ENCODE results near the gene CXCL5.

CXCL5 gene

GRCh38 chr4:73998040-73999011 is at the start of gene CXCL5:
TSS of gene CXCL5 (minus strand) at chr4:73998677. CDS start at chr4:73998581, 96 bp downstream.
- no peak for DNase-seq

- no peak for DNase-seq
Observed at GRCh38 chr4:74047152-74047551, 48.7 kb upstream of the CXCL5 start.

GRCh38 chr4:74045772-74046171 is 47.3 kb upstream of the CXCL5 start:
- no peak for DNase-seq

GRCh38 chr4:74045247-74045646 is 46.8 kb upstream of the CXCL5 start:
- DNase-seq = no peak

- DNase-seq = no peak
Observed at GRCh38 chr4:74044677-74045076, 46.2 kb upstream of the CXCL5 start.

GRCh38 chr4:74042681-74043080 is 44.2 kb upstream of the CXCL5 start:
- DNase-seq = no peak

- DNase-seq = no peak
Observed at GRCh38 chr4:74041418-74041817, 42.9 kb upstream of the CXCL5 start.

GRCh38 chr4:74039315-74039763 is 40.9 kb upstream of the CXCL5 start:
- DNase-seq = no peak

GRCh38 chr4:74038425-74039314 is 40.2 kb upstream of the CXCL5 start, which contains the start of gene CXCL3:
TSS of gene CXCL3 (minus strand) at chr4:74038689. CDS start at chr4:74038611, 78 bp downstream.
- DNase-seq = peak; percentile 2 to 6

- DNase-seq = no peak
Observed at GRCh38 chr4:74038086-74038424, 39.6 kb upstream of the CXCL5 start.

GRCh38 chr4:74037076-74037955 is 38.8 kb upstream of the CXCL5 start:
- DNase-seq = no peak

GRCh38 chr4:74033739-74034138 is 35.3 kb upstream of the CXCL5 start:
- no peak for DNase-seq

- DNase-seq = no peak
Observed at GRCh38 chr4:74032064-74032463, 33.6 kb upstream of the CXCL5 start.

GRCh38 chr4:74031576-74031975 is 33.1 kb upstream of the CXCL5 start:
- DNase-seq = no peak

GRCh38 chr4:74030285-74030684 is 31.8 kb upstream of the CXCL5 start:
- DNase-seq = no peak

- no peak for DNase-seq
Observed at GRCh38 chr4:74028504-74028903, 30.0 kb upstream of the CXCL5 start.

- DNase-seq = no peak
Observed at GRCh38 chr4:74023709-74024108, 25.2 kb upstream of the CXCL5 start.

GRCh38 chr4:74021601-74022000 is 23.1 kb upstream of the CXCL5 start:
- DNase-seq = no peak

- no peak for DNase-seq
Observed at GRCh38 chr4:74018771-74019170, 20.3 kb upstream of the CXCL5 start.

- no peak for DNase-seq
Observed at GRCh38 chr4:74018116-74018515, 19.6 kb upstream of the CXCL5 start.

GRCh38 chr4:74016068-74016467 is 17.6 kb upstream of the CXCL5 start:
- DNase-seq = no peak

GRCh38 chr4:74015126-74015780 is 16.8 kb upstream of the CXCL5 start:
- no peak for DNase-seq
